ENCODE results near the gene CAPN10.

GRCh38 chr2:240615820-240616547 is 29.4 kb downstream of the CAPN10 start:
- TF ChIP-seq POLR2AphosphoS5 (IDR thresholded peaks at IDR 0.05; ENCODE audit: borderline replicate concordance, low read depth, low read length) (no peak), FOXP2 (optimal IDR thresholded peaks at IDR 0.05; ENCODE audit: control extremely low read depth, extremely low read length, insufficient read depth) (no peak)
